ENCODE measurements around the gene OLFML1.

The OLFML1 gene

DNA sequence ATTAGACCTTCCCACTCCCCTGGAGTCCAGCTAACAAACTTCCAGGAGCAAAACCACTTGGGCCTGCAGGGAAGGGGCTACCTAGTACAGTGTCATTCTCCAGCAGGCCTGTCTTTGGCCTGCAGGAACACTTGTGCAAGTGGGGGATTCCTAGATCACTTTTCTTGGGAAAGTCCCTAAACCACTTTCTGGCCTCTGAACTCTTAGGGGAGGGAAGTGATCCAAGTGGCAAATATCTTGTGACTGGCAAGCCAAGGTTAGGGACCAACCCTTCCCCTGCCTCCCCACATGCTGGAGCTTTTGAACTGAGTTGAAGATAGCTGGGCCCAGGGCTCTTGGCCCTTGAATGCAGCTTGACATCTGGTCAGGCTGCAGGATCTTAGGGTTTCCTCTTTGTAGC, 45.7 kb downstream of the OLFML1 start:
- no peak for DNase-seq (ENCODE audit: low spot score)
- POLR2A ChIA-PET (ENCODE audit: low non-redundant PET) = no interaction called here
- CTCF ChIA-PET = interaction anchor here (0.6 kb wide), 1 partner anchor 140 kb away, joined by 3 read pairs; no protein-coding TSS in a partner anchor
- TF ChIP-seq, protein P1, sequence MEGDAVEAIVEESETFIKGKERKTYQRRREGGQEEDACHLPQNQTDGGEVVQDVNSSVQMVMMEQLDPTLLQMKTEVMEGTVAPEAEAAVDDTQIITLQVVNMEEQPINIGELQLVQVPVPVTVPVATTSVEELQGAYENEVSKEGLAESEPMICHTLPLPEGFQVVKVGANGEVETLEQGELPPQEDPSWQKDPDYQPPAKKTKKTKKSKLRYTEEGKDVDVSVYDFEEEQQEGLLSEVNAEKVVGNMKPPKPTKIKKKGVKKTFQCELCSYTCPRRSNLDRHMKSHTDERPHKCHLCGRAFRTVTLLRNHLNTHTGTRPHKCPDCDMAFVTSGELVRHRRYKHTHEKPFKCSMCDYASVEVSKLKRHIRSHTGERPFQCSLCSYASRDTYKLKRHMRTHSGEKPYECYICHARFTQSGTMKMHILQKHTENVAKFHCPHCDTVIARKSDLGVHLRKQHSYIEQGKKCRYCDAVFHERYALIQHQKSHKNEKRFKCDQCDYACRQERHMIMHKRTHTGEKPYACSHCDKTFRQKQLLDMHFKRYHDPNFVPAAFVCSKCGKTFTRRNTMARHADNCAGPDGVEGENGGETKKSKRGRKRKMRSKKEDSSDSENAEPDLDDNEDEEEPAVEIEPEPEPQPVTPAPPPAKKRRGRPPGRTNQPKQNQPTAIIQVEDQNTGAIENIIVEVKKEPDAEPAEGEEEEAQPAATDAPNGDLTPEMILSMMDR (conservative IDR thresholded peaks at IDR 0.05; ENCODE audit: low read depth) = no peak
- no peak overlapping the region for H3K27ac ChIP-seq

DNA sequence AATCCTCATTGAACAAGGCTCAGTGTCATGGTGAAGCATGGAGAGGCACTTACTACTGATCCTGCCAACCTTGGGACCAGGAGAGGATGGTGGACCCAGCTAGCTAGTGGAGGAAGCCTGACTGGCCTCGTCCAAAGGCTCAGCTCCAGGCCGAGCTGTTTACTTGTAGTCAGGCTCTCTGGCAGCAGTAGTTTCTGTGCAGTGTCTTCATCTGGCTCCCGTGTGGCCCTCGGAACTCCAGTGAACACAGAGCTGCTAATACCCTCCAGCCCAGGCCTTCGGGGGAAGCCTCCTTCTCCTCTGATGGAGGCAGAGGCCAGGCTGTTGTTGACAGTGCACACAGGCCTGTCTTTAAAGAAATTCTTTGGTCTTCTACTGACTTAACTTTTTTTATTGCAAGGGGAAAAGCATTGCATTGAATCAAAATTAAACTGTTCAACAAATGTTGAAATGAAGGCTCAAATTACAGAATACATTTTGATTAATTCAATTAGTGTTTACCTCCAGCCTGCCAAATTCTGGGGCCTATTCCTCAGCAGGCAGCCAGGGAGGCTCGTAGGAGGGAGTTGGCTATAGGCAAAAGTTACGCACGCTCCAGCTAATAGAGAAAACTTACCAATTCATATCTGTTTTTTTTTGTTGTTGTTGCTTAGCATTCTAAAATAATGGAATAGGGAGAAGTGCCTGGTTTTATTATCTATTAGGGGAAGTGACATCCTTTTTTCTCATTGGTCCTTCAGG, 47.3 kb downstream of the OLFML1 start:
- TF ChIP-seq, protein P1 (conservative IDR thresholded peaks at IDR 0.05; ENCODE audit: low read depth) = no peak
- POLR2A ChIA-PET (ENCODE audit: low non-redundant PET) = no interaction called here
- DNase-seq (ENCODE audit: low spot score) = no peak
- H3K27ac ChIP-seq = no peak overlapping the region
- CTCF ChIA-PET = no interaction called here

DNA sequence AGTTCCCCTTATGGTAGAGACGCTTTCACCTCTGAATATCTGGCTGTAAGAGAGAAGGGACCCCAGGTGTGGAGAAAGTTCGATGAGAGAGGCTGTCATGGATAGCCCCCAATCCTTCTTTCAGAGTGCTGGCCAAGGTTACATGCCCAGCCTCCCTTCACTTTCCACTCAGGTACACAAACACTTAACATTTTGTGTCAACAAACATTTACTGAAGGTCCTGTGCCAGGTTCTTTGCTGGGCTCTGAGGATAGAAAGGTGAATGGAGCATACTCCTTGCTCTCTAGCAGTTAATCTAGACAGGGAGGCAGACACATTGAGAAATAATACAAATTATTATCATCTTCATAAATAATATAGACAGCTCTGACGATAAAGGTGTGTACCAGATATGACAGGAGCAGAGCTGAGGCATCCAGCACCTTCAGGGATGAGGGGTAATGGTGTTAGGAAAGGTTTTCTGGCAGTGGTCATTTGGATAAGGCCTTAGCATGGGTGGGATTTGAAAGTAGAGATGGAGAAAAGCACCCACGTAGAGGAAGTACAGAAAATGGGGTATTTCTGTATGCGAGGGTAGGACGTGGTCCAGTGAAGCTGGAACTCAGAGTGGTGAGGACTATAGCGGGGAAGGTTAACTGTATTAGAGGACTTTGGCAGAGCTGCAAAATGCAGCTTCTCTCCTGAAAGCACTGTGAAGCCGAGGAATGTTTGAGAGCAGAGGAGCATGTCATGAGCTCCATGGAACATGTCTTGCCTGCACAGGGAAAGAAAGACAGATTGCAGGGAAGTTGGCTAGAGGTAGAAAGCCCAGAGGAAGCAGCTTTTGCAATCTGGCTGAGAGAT, 48.1 kb downstream of the OLFML1 start:
- POLR2A ChIA-PET (ENCODE audit: low non-redundant PET) = no interaction called here
- CTCF ChIA-PET = interaction anchor here (0.6 kb wide), 2 partner anchors 132 to 161 kb away, joined by 3 read pairs; no protein-coding TSS in a partner anchor
- no peak for DNase-seq (ENCODE audit: low spot score)
- H3K27ac ChIP-seq = no peak overlapping the region
- TF ChIP-seq, protein P1 (conservative IDR thresholded peaks at IDR 0.05; ENCODE audit: low read depth) = no peak

DNA sequence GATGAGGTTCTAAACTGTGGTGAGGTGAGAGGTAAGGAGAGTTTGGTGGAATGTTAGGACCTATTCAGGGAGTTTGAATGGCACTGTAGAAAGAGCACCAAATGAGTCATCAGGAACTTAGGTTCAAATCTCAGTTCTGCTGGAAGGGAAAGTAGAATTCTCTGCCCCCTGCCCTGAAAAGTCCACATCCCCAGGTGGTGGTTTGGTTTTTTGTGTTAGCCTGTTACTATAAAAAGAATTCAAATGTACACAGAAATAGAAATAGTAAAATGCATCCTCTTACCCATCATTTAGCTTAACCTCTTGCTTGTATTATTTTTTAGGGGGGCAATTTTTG, 48.7 kb downstream of the OLFML1 start:
- ChIA-PET POLR2A (ENCODE audit: low non-redundant PET) (no interaction called here), CTCF (interaction anchor here (0.6 kb wide), 1 partner anchor 160 kb away, joined by 3 read pairs; no protein-coding TSS in a partner anchor)
- TF ChIP-seq, protein P1 (conservative IDR thresholded peaks at IDR 0.05; ENCODE audit: low read depth) = no peak
- DNase-seq (ENCODE audit: low spot score) = no peak
- no peak overlapping the region for H3K27ac ChIP-seq

DNA sequence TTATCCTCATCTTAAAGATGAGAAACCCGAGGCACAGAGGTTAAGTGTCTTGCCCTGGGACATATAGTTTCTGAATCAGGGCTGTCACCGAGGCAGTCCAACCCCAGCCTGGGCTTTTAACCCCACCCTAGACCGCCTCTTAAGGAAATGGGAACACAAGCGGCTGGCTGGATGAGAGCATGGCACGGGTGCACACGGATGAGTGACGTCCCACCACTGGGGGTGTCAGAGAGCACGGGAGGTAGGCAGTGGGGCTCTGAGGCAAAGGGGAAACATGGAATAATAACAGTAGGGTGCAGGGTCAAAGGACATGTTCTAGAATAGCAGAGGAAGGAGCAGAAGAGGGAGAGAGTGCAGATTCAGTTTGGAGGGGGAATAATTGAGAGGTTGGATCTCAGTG, 50.8 kb downstream of the OLFML1 start:
- no peak for DNase-seq (ENCODE audit: low spot score)
- H3K27ac ChIP-seq = no peak overlapping the region
- CTCF ChIA-PET = no interaction called here
- POLR2A ChIA-PET (ENCODE audit: low non-redundant PET) = no interaction called here
- TF ChIP-seq, protein P1 (conservative IDR thresholded peaks at IDR 0.05; ENCODE audit: low read depth) = no peak

DNA sequence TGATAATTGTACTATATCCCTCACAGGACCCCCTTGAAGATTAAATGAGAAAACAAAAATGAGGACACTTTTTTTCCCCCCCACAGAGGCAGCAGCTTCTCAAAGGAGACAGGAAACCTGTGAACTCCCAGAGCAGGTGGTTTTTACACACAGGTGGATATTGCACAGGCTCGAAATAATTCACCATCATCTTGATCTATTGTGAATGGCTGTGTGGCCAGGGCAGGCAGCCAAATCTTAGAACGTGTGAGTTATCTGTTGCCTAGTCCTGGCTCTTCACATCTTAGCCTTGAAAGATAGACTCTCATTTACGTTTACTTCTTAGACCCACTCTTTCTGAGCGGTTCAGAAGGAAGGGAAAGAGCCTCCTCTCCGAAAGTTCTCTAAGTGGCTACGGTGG, 52.0 kb downstream of the OLFML1 start:
- H3K27ac ChIP-seq = no peak overlapping the region
- ChIA-PET POLR2A (ENCODE audit: low non-redundant PET) (no interaction called here), CTCF (interaction anchor here (0.6 kb wide), 1 partner anchor 95 kb away, joined by 3 read pairs; no protein-coding TSS in a partner anchor)
- TF ChIP-seq, protein P1 (conservative IDR thresholded peaks at IDR 0.05; ENCODE audit: low read depth) = no peak
- no peak for DNase-seq (ENCODE audit: low spot score)

Data from RWPE1 (cell line).